Measurements from ENCODE around the gene ZBTB43.

- no peak for TF ChIP-seq CTCF (conservative IDR thresholded peaks at IDR 0.05; ENCODE audit: low read depth in 2 of 2)
- TF ChIP-seq REST (IDR thresholded peaks at IDR 0.05; ENCODE audit: unreplicated experiment), result no peak
- TF ChIP-seq POLR2AphosphoS5 (IDR thresholded peaks at IDR 0.05; ENCODE audit: low read depth), result no peak
- no peak for TF ChIP-seq ZNF331 (CRISPR knock-in tag; IDR thresholded peaks at IDR 0.05; ENCODE audit: low read depth)
- TF ChIP-seq EZH2phosphoT487 (IDR thresholded peaks at IDR 0.05; ENCODE audit: unreplicated experiment), result no peak
- no peak for TF ChIP-seq EZH2 (IDR thresholded peaks at IDR 0.05; ENCODE audit: low read depth, unreplicated experiment)
- TF ChIP-seq STAT1 (IDR thresholded peaks at IDR 0.05; ENCODE audit: unreplicated experiment), result no peak
- no peak for TF ChIP-seq ZNF114 (CRISPR knock-in tag; IDR thresholded peaks at IDR 0.05)
- no peak for TF ChIP-seq ETS1 (IDR thresholded peaks at IDR 0.05)
- TF ChIP-seq CREB1 (CRISPR knock-in tag; IDR thresholded peaks at IDR 0.05; ENCODE audit: low read depth), result no peak
- TF ChIP-seq JUNB (IDR thresholded peaks at IDR 0.05; ENCODE audit: unreplicated experiment), result no peak
Measured at GRCh38 chr9:126788634-126789349, 16.0 kb upstream of the ZBTB43 start.

All from GM23338 (cell line).